IMR-90 (cell line): ENCODE results near the gene L3HYPDH. TPM values are rescaled to one million over a fixed set of nuclear protein-coding genes. Genes with fewer than 3 reads are reported as not detected.

Source experiments
- ATAC-seq: fragments of 200-7000 bp; cut with Tn5 transposase; 2 replicates; pipeline ENCODE4 v1.9.1; 2020; ENCODE audit warnings: low read depth, mild to moderate bottlenecking, moderate library complexity
- BruUV-seq: library from RNA; stranded (reverse); fragments of 400-500 nt; replicated peaks from 2 replicates; lab custom pipeline; 2021; lab: Mats Ljungman, UMichigan
- CTCF ChIA-PET: fragments of 300-600 bp; formaldehyde crosslinking; extraction: SDS; loops from one replicate; lab custom pipeline; 2021; ENCODE audit warnings: antibody characterized with exemption; lab: Yijun Ruan, JAX
- POLR2A ChIA-PET: fragments of 300-600 bp; sonication (Branson Sonifier 250); formaldehyde crosslinking; loops from one replicate; lab custom pipeline; 2022; ENCODE audit warnings: antibody characterized with exemption; ENCODE audit not compliant: unreplicated experiment; lab: Charles Lee
- DNase-seq: peaks from one replicate; pipeline ENCODE4 v3.0.0; 2013
- H2AFZ ChIP-seq: replicated peaks from 2 replicates; pipeline ENCODE3; 2013; ENCODE audit warnings: low read length, mild to moderate bottlenecking; ENCODE audit not compliant: poor library complexity
- H2AK5ac ChIP-seq: 2 replicates; pipeline ENCODE4 v1.6.1; 2013; ENCODE audit warnings: low read depth, low read length, inconsistent platforms
- H2AK9ac ChIP-seq: replicated peaks from 2 replicates; pipeline ENCODE3; 2013; ENCODE audit warnings: mild to moderate bottlenecking, low read depth, low read length, moderate library complexity; ENCODE audit not compliant: poor library complexity
- H2BK120ac ChIP-seq: 2 replicates; pipeline ENCODE4 v1.6.1; 2013; ENCODE audit warnings: low read depth, low read length, inconsistent platforms
- H2BK15ac ChIP-seq: 3 replicates; pipeline ENCODE4 v1.6.1; 2013; ENCODE audit warnings: low read depth, low read length, inconsistent platforms
- H2BK20ac ChIP-seq: 2 replicates; pipeline ENCODE4 v1.6.1; 2013; ENCODE audit warnings: low read depth, mild to moderate bottlenecking, inconsistent platforms, low read length, moderate library complexity
- H2BK5ac ChIP-seq: 2 replicates; pipeline ENCODE4 v1.6.1; 2013; ENCODE audit warnings: mild to moderate bottlenecking, low read depth, low read length, inconsistent platforms; ENCODE audit not compliant: poor library complexity, severe bottlenecking
- H3K14ac ChIP-seq: replicated peaks from 2 replicates; pipeline ENCODE4 v1.6.1; 2013; ENCODE audit warnings: low read depth, low read length, inconsistent platforms
- H3K18ac ChIP-seq: 2 replicates; pipeline ENCODE4 v1.6.1; 2013; ENCODE audit warnings: low read depth, low read length, control low read depth
- H3K23ac ChIP-seq: 2 replicates; pipeline ENCODE4 v1.6.1; 2013; ENCODE audit warnings: low read depth, low read length, inconsistent platforms
- H3K27ac ChIP-seq: 2 replicates; pipeline ENCODE4 v1.5.1; 2013; ENCODE audit warnings: mild to moderate bottlenecking, control low read depth, low read length; ENCODE audit not compliant: insufficient read depth
- H3K27me3 ChIP-seq: 2 replicates; pipeline ENCODE4 v1.6.1; 2013; ENCODE audit warnings: low read length; ENCODE audit not compliant: control insufficient read depth, insufficient read depth
- H3K36me3 ChIP-seq: 2 replicates; pipeline ENCODE4 v1.6.1; 2013; ENCODE audit warnings: low read length, mixed read lengths; ENCODE audit not compliant: control insufficient read depth, insufficient read depth
- H3K4ac ChIP-seq: 2 replicates; pipeline ENCODE4 v1.6.1; 2013; ENCODE audit warnings: low read depth, low read length, inconsistent platforms
- H3K4me1 ChIP-seq: 2 replicates; pipeline ENCODE4 v1.6.1; 2013; ENCODE audit warnings: low read length, mixed read lengths; ENCODE audit not compliant: control insufficient read depth, insufficient read depth
- H3K4me2 ChIP-seq: 2 replicates; pipeline ENCODE4 v1.6.1; 2013; ENCODE audit warnings: low read depth, mild to moderate bottlenecking, control low read depth, low read length, moderate library complexity
- H3K4me3 ChIP-seq: 2 replicates; pipeline ENCODE4 v1.5.1; 2013; ENCODE audit warnings: low read depth, mild to moderate bottlenecking, control low read depth, low read length, moderate library complexity; ENCODE audit not compliant: insufficient read depth
- H3K56ac ChIP-seq: 2 replicates; pipeline ENCODE4 v1.6.1; 2013; ENCODE audit warnings: low read length, inconsistent platforms; ENCODE audit not compliant: insufficient read depth; ENCODE audit errors: extremely low read depth
- H3K79me1 ChIP-seq, 2 experiments: 2 replicates each; pipeline ENCODE4 v1.6.1; 2013; ENCODE audit warnings: low read length in 2 of 2, inconsistent platforms in 1 of 2, low read depth in 1 of 2
- H3K9ac ChIP-seq: 2 replicates; pipeline ENCODE4 v1.6.1; 2013; ENCODE audit warnings: low read depth, low read length, control low read depth
- H3K9me1 ChIP-seq: 2 replicates; pipeline ENCODE4 v1.6.1; 2013; ENCODE audit warnings: low read length, inconsistent platforms; ENCODE audit not compliant: insufficient read depth
- H3K9me3 ChIP-seq: 2 replicates; pipeline ENCODE4 v1.6.1; 2013; ENCODE audit warnings: low read length; ENCODE audit not compliant: control insufficient read depth, insufficient read depth
- H4K20me1 ChIP-seq: 2 replicates; pipeline ENCODE4 v1.6.1; 2013; ENCODE audit warnings: low read length, inconsistent platforms; ENCODE audit not compliant: insufficient read depth
- H4K5ac ChIP-seq: 2 replicates; pipeline ENCODE4 v1.6.1; 2013; ENCODE audit warnings: mild to moderate bottlenecking, low read depth, low read length, control low read depth
- H4K8ac ChIP-seq, 2 experiments: 2 replicates each; pipeline ENCODE4 v1.6.1; 2013; ENCODE audit warnings: low read depth in 2 of 2, low read length in 2 of 2, control low read depth in 1 of 2, inconsistent platforms in 1 of 2
- H4K91ac ChIP-seq: 2 replicates; pipeline ENCODE4 v1.6.1; 2013; ENCODE audit warnings: low read depth, low read length, inconsistent platforms; ENCODE audit not compliant: insufficient read depth
- RAD21 ChIP-seq: IDR thresholded peaks from 2 replicates; pipeline ENCODE4 v1.6.1; 2012; ENCODE audit warnings: low read length, improper control_type of control experiment
- SMC3 ChIP-seq: fragments of 150-350 bp; IDR thresholded peaks from 2 replicates; pipeline ENCODE4 v1.6.1; 2016; ENCODE audit warnings: low read depth, mild to moderate bottlenecking, antibody characterized with exemption, low read length, moderate library complexity
- WGBS, 2 experiments: methylation state at CpG; one replicate each; pipeline versions ENCODE4 v1.1.5 to v1.1.7; 2013; ENCODE audit warnings: missing lambda C conversion rate in 2 of 2; ENCODE audit not compliant: insufficient read length in 1 of 2; ENCODE audit errors: extremely low coverage in 2 of 2; 5-methylcytosine and 5-hydroxymethylcytosine counted together
- dilution Hi-C: fragments of 300-500 bp; cut with HindIII; formaldehyde crosslinking; loops from one replicate; pipeline ENCODE4 v1.14.3; 2018; ENCODE audit warnings: low sequenced_read_pairs; ENCODE audit not compliant: unreplicated experiment
- in situ Hi-C: fragments of 300-500 bp; cut with MboI; formaldehyde crosslinking; loops from 3 replicates; pipeline ENCODE4 v1.14.3; 2019; ENCODE audit warnings: low sequenced_read_pairs, inconsistent platforms, mixed read lengths
- intact Hi-C: fragments of 100-400 bp; cut with micrococcal nuclease; formaldehyde crosslinking; loops from 2 replicates; pipeline ENCODE4 v1.10.0; 2022
- polyA plus RNA-seq, 3 experiments: library from polyadenylated mRNA; depleted of rRNA; stranded (reverse); fragments of >200 nt; gene quantifications; 2 replicates each; pipeline ENCODE4 v1.2.3, GENCODE V29; 2012; ENCODE audit warnings: low replicate concordance in 1 of 3
- total RNA-seq: library from RNA; depleted of rRNA; stranded (reverse); fragments of >200 nt; gene quantifications from 2 replicates; pipeline ENCODE4 v1.2.3, GENCODE V29; 2012

L3HYPDH gene
- total and polyA plus RNA-seq, 2 of the 4 experiments (the other 2 are of a cell fraction): 40.9 to 49.1 TPM

- Histone ChIP-seq H3K18ac (no peak overlapping the region), H4K5ac (no peak overlapping the region), H3K4ac (no peak overlapping the region), H2AFZ (no peak overlapping the region), H3K4me1 (peaks cover 12% of the 10 kb centered on the region), H2AK5ac (no peak overlapping the region), H2BK15ac (no peak overlapping the region), H4K8ac (no peak overlapping the region), H2BK20ac (no peak overlapping the region), H3K14ac (no peak overlapping the region), H3K36me3 (peaks cover 29% of the 10 kb centered on the region), H4K91ac (no peak overlapping the region), H3K9me1 (peaks cover 13% of the 10 kb centered on the region), H3K56ac (no peak overlapping the region), H3K79me1 (peaks cover 22 to 57% of the 10 kb centered on the region in 2 experiments), H3K9me3 (no peaks in the 10 kb centered on the region), H2AK9ac (no peak overlapping the region), H3K27ac (no peak overlapping the region), H3K4me2 (no peak overlapping the region), H3K23ac (no peak overlapping the region), H3K4me3 (no peak overlapping the region), H2BK5ac (no peak overlapping the region), H3K27me3 (no peaks in the 10 kb centered on the region), H2BK120ac (no peak overlapping the region), H3K9ac (no peak overlapping the region), H4K20me1 (peaks cover 13% of the 10 kb centered on the region; the same call in 1 of the 2 replicates)
- ChIA-PET CTCF (no interaction called here), POLR2A (no interaction called here)
- dilution Hi-C loops: no loop called here
- intact Hi-C loops: no loop called here
- DNase-seq: no peak
- BruUV-seq: no TSS peak
- ATAC-seq: no peak
- in situ Hi-C loops: loop anchor here (25.0 kb wide), 1 partner anchor 612 kb away; the partner anchor contains the start of gene PCNX4
- TF ChIP-seq SMC3 (no peak), RAD21 (no peak)
- no CpG with 5 or more reads among the region's 1 CpG for WGBS, 2 experiments
Observed at GRCh38 chr14:59475709-59476108, 8.5 kb downstream of the L3HYPDH start.
